ENCODE results near the gene NSUN7. TPM values are rescaled to one million over a fixed set of nuclear protein-coding genes. Genes with fewer than 3 reads are reported as not detected.

NSUN7 gene
- total and polyA plus RNA-seq, 2 donors (not counting 1 experiment from before 2014, with no cell fraction given): 0.33 TPM; not detected in 1

DNA sequence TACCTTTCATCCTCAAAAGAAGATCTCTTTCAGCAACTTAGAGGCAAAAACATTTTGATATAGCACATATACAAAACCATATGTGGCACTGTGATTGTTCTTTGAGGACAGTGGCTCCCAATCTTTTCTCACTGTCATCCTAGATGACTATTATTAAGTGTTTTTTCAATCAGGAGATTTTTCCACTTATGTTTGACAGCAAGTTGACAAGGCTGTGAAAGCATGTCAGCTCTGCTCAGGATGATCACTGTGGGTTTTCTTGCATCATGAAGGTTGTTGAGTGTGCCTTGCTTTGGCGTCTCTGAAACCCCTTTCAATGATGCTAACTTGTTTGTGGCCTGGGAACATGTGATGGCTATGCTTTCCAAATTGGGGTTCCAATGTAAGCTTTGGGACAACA lies 20.2 kb upstream of the NSUN7 start:
- no peak for TF ChIP-seq EZH2 (IDR thresholded peaks at IDR 0.05; ENCODE audit: low read length, missing control alignments)
- TF ChIP-seq, protein P1, sequence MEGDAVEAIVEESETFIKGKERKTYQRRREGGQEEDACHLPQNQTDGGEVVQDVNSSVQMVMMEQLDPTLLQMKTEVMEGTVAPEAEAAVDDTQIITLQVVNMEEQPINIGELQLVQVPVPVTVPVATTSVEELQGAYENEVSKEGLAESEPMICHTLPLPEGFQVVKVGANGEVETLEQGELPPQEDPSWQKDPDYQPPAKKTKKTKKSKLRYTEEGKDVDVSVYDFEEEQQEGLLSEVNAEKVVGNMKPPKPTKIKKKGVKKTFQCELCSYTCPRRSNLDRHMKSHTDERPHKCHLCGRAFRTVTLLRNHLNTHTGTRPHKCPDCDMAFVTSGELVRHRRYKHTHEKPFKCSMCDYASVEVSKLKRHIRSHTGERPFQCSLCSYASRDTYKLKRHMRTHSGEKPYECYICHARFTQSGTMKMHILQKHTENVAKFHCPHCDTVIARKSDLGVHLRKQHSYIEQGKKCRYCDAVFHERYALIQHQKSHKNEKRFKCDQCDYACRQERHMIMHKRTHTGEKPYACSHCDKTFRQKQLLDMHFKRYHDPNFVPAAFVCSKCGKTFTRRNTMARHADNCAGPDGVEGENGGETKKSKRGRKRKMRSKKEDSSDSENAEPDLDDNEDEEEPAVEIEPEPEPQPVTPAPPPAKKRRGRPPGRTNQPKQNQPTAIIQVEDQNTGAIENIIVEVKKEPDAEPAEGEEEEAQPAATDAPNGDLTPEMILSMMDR (conservative IDR thresholded peaks at IDR 0.05 in 1 of 2, IDR thresholded peaks at IDR 0.05 in 1 of 2; ENCODE audit: low read depth in 1 of 2, low read length in 2 of 2): no peak
- no peaks in the 10 kb centered on the region for H3K79me2 ChIP-seq (ENCODE audit: control insufficient read depth, insufficient read depth, low read length)
- H4K20me1 ChIP-seq (ENCODE audit: control insufficient read depth, extremely low read depth, insufficient read depth, low read length): no peaks in the 10 kb centered on the region
- H3K9me3 ChIP-seq (ENCODE audit: control insufficient read depth, insufficient read depth, low read depth, low read length): no peaks in the 10 kb centered on the region
- H3K27me3 ChIP-seq (ENCODE audit: control insufficient read depth, insufficient read depth, low read length): no peaks in the 10 kb centered on the region
- no peaks in the 10 kb centered on the region for H3K4me1 ChIP-seq (ENCODE audit: control insufficient read depth, extremely low read depth, insufficient read depth, low read length)
- no peak overlapping the region for H2AFZ ChIP-seq (ENCODE audit: low read length)
- H3K9ac ChIP-seq (ENCODE audit: insufficient read depth, low read length): no peak overlapping the region
- no peak for DNase-seq (ENCODE audit: low read depth in 2 of 2)
- H3K4me2 ChIP-seq (ENCODE audit: extremely low read depth, insufficient read depth, low read length): no peak overlapping the region
- H3K36me3 ChIP-seq (ENCODE audit: control insufficient read depth, insufficient read depth, low read length): no peaks in the 10 kb centered on the region
- H3K4me3 ChIP-seq (replicated peaks in 1 of 4; ENCODE audit: control extremely low read depth in 1 of 4, insufficient read depth in 1 of 4, low read depth in 3 of 4, low read length in 4 of 4): no peak overlapping the region
- H3K27ac ChIP-seq (ENCODE audit: insufficient read depth, low read length): no peak overlapping the region

DNA sequence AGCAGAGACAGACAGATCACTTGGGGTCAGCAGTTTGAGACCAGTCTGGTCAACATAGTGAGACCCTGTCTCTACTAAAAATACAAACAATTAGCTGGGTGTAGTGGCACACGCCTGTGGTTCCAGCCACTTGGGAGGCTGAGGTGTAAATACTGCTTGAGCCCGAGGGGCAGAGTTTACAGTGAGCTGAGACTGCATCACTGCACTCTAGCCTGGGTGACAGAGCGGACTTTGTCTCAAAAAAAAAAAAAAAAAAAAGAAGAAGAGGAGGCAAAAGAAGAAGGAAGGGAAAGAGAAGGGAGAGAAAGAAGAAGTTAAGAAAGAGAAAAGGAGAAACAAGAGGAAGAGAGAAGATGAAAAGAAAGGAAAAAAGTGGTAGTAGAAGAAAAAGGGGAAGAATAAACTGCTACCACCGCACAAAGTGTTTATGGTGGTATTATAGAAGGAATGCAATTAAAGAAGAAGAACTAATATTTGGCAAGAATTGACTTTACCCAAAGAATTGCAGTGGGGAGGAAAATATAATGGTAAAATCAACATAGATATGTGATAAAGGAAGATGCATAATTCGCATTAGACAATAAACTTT lies 19.6 kb upstream of the NSUN7 start:
- Histone ChIP-seq H3K27me3 (ENCODE audit: control insufficient read depth, insufficient read depth, low read length) (no peaks in the 10 kb centered on the region), H3K79me2 (ENCODE audit: control insufficient read depth, insufficient read depth, low read length) (no peaks in the 10 kb centered on the region), H3K4me1 (ENCODE audit: control insufficient read depth, extremely low read depth, insufficient read depth, low read length) (no peaks in the 10 kb centered on the region), H3K9ac (ENCODE audit: insufficient read depth, low read length) (no peak overlapping the region), H2AFZ (ENCODE audit: low read length) (no peak overlapping the region), H3K36me3 (ENCODE audit: control insufficient read depth, insufficient read depth, low read length) (no peaks in the 10 kb centered on the region), H3K9me3 (ENCODE audit: control insufficient read depth, insufficient read depth, low read depth, low read length) (no peaks in the 10 kb centered on the region), H3K4me2 (ENCODE audit: extremely low read depth, insufficient read depth, low read length) (no peak overlapping the region), H3K4me3 (replicated peaks in 1 of 4; ENCODE audit: control extremely low read depth in 1 of 4, insufficient read depth in 1 of 4, low read depth in 3 of 4, low read length in 4 of 4) (no peak overlapping the region), H4K20me1 (ENCODE audit: control insufficient read depth, extremely low read depth, insufficient read depth, low read length) (no peaks in the 10 kb centered on the region), H3K27ac (ENCODE audit: insufficient read depth, low read length) (no peak overlapping the region)
- DNase-seq (ENCODE audit: low read depth in 2 of 2): no peak
- TF ChIP-seq, protein P1 (conservative IDR thresholded peaks at IDR 0.05 in 1 of 2, IDR thresholded peaks at IDR 0.05 in 1 of 2; ENCODE audit: low read depth in 1 of 2, low read length in 2 of 2): no peak
- no peak for TF ChIP-seq EZH2 (IDR thresholded peaks at IDR 0.05; ENCODE audit: low read length, missing control alignments)

DNA sequence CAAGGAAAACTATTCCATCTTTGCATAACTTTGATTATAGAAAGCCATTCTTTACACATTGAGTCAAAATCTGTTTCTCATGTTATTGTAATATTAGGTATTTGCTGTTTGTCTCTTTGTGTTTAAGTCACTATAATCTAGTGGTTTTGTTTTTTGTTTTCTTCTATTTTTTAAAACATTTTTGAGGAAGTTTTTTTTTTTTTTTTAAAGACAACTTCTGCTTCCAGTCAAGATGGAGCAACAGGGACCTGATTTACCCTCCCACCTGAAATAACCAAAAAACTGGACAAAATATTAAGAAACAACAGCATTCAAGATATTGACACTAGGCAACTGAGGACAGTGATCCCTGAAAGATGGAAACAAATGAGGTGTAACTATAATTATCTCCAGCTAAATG lies 18.4 kb upstream of the NSUN7 start:
- Histone ChIP-seq H3K36me3 (ENCODE audit: control insufficient read depth, insufficient read depth, low read length) (no peaks in the 10 kb centered on the region), H3K4me3 (replicated peaks in 1 of 4; ENCODE audit: control extremely low read depth in 1 of 4, insufficient read depth in 1 of 4, low read depth in 3 of 4, low read length in 4 of 4) (no peak overlapping the region), H2AFZ (ENCODE audit: low read length) (no peak overlapping the region), H3K27ac (ENCODE audit: insufficient read depth, low read length) (no peak overlapping the region), H4K20me1 (ENCODE audit: control insufficient read depth, extremely low read depth, insufficient read depth, low read length) (no peaks in the 10 kb centered on the region), H3K9me3 (ENCODE audit: control insufficient read depth, insufficient read depth, low read depth, low read length) (no peaks in the 10 kb centered on the region), H3K4me2 (ENCODE audit: extremely low read depth, insufficient read depth, low read length) (no peak overlapping the region), H3K9ac (ENCODE audit: insufficient read depth, low read length) (no peak overlapping the region), H3K27me3 (ENCODE audit: control insufficient read depth, insufficient read depth, low read length) (no peaks in the 10 kb centered on the region), H3K79me2 (ENCODE audit: control insufficient read depth, insufficient read depth, low read length) (no peaks in the 10 kb centered on the region), H3K4me1 (ENCODE audit: control insufficient read depth, extremely low read depth, insufficient read depth, low read length) (no peaks in the 10 kb centered on the region)
- no peak for DNase-seq (ENCODE audit: low read depth in 2 of 2)
- no peak for TF ChIP-seq EZH2 (IDR thresholded peaks at IDR 0.05; ENCODE audit: low read length, missing control alignments)
- TF ChIP-seq, protein P1 (conservative IDR thresholded peaks at IDR 0.05 in 1 of 2, IDR thresholded peaks at IDR 0.05 in 1 of 2; ENCODE audit: low read depth in 1 of 2, low read length in 2 of 2): no peak

Data from fibroblast of lung (primary cell).